ENCODE results near the gene EPC1. TPM values are rescaled to one million over a fixed set of nuclear protein-coding genes. Genes with fewer than 3 reads are reported as not detected.

Gene EPC1
- total RNA-seq, 4 donors from 2014 or later: 47.5 to 72.8 (median 62.7) TPM

DNA sequence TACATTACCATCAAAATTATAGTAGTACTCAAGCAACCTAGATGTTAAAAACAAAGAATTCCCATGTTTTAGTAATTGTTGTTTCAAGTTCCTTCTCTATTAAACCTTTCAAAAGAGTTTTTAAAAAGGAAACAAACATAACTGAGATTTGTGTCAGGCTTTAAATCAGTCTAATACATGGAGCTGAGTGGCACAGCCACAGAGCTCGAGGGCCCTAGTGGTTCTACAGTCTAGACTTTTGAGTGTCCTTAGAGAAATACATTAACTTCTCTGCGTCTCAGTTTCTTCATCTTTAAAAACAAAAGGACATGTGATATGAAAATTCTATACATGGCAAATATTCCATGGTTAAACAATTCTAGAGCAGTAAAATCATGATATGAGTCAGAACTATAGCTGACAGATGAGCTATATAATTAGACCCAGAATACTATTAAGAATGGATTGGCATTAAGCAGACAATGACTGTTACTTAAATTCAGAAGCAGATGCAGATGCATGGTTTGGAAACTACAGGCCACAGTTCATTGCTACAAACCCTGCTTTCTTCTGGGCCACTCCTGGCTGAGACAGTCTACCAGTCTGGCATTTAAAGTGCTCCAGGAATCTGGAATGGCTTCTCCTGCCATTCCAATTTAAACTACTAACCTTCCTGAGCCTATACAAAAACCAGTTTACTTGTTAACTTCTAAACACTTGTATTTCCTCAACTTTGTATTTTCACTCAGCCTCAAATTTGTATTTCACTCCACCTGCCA, 77.4 kb downstream of the EPC1 start:
- 49 to 55% methylated on average over 2 of the region's 2 CpGs for WGBS, 2 donors
- H3K4me3 ChIP-seq: no peak overlapping the region
- no peaks in the 10 kb centered on the region for H3K9me3 ChIP-seq
- H3K27me3 ChIP-seq: no peaks in the 10 kb centered on the region
- H3K4me1 ChIP-seq: peaks cover 0 to 33% (median 2%) of the 10 kb centered on the region in 4 donors
- no peak overlapping the region for H3K27ac ChIP-seq
- no peak for TF ChIP-seq EP300 (IDR thresholded peaks at IDR 0.05)
- TF ChIP-seq POLR2A (IDR thresholded peaks at IDR 0.05): no peak
- TF ChIP-seq, protein P1, sequence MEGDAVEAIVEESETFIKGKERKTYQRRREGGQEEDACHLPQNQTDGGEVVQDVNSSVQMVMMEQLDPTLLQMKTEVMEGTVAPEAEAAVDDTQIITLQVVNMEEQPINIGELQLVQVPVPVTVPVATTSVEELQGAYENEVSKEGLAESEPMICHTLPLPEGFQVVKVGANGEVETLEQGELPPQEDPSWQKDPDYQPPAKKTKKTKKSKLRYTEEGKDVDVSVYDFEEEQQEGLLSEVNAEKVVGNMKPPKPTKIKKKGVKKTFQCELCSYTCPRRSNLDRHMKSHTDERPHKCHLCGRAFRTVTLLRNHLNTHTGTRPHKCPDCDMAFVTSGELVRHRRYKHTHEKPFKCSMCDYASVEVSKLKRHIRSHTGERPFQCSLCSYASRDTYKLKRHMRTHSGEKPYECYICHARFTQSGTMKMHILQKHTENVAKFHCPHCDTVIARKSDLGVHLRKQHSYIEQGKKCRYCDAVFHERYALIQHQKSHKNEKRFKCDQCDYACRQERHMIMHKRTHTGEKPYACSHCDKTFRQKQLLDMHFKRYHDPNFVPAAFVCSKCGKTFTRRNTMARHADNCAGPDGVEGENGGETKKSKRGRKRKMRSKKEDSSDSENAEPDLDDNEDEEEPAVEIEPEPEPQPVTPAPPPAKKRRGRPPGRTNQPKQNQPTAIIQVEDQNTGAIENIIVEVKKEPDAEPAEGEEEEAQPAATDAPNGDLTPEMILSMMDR (IDR thresholded peaks at IDR 0.05): no peak
- no peak for DNase-seq (ENCODE audit: low spot score in 2 of 2)
- H3K36me3 ChIP-seq: peaks cover 5 to 69% (median 11%) of the 10 kb centered on the region in 3 donors

DNA sequence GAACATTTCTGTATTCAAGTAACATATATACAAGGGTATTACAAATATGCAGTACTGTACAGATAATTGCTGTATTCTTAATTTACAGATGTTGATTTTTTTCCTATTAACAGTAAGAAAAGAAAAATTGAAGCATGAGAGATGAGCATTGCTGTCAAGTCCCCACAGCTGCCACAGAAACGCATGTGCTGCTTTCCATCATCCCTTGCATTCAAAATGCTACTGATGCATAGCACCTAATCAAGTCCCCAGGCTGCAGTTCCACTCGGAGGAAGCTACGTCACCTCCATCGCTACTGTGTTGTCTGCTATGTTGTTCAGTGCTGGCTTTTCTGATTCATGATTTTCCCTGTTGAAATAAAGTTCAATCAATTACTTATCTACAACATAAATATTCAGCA, 78.2 kb downstream of the EPC1 start:
- H3K9me3 ChIP-seq: no peaks in the 10 kb centered on the region
- 83 to 86% methylated on average over 4 of the region's 4 CpGs for WGBS, 2 donors
- DNase-seq (ENCODE audit: low spot score in 2 of 2): no peak
- no peaks in the 10 kb centered on the region for H3K27me3 ChIP-seq
- H3K27ac ChIP-seq: no peak overlapping the region
- no peak overlapping the region for H3K4me3 ChIP-seq
- H3K36me3 ChIP-seq: peaks cover 5 to 69% (median 11%) of the 10 kb centered on the region in 3 donors
- no peak for TF ChIP-seq POLR2A (IDR thresholded peaks at IDR 0.05)
- TF ChIP-seq EP300 (IDR thresholded peaks at IDR 0.05): no peak
- TF ChIP-seq, protein P1 (IDR thresholded peaks at IDR 0.05): no peak
- peaks cover 0 to 33% (median 2%) of the 10 kb centered on the region in 4 donors for H3K4me1 ChIP-seq

DNA sequence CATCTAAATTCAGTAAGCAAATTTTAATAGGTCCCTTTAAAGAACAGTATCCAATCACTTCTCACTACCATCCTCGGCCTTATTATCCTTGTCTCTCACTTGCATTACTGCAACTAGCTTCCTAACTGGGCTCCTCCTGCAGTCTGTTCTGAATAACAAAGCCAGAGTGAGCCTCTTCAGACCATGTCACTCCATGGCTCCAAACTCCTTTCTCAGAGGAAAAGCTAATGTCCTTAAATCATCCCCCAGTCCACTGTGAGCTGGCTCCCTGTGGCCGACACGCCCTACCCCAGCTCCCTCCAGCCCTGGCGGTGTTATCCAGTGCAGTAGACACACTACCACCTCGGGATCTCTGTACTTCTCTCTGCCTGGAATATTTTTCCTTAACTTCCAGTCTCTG, 80.0 kb downstream of the EPC1 start:
- peaks cover 0 to 21% (median 2%) of the 10 kb centered on the region in 4 donors for H3K4me1 ChIP-seq
- no peak overlapping the region for H3K4me3 ChIP-seq
- H3K27ac ChIP-seq: no peak overlapping the region
- 81 to 86% methylated on average over 5 of the region's 5 CpGs for WGBS, 2 donors
- TF ChIP-seq, protein P1 (IDR thresholded peaks at IDR 0.05): no peak
- H3K36me3 ChIP-seq: peaks cover 5 to 53% (median 11%) of the 10 kb centered on the region in 3 donors
- no peak for DNase-seq (ENCODE audit: low spot score in 2 of 2)
- no peaks in the 10 kb centered on the region for H3K27me3 ChIP-seq
- H3K9me3 ChIP-seq: no peaks in the 10 kb centered on the region

DNA sequence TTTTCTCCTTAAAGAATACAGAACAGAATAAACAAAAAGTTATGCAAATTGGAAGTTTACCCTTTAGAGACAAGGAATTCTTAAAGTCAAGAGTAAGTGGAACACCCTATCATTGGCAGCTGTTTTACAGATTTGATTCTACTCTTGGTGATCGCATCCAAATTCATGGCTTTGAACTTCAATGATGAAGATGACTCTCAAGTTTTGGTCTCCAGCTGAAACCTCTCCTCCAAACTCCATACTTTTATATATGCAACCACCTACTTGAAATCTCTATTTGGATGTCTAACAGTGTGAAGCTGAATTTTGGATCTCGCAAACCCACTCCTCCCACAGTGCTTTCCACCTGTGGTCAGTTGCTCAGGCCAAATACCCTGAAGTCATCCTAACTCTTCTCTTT, 80.4 kb downstream of the EPC1 start:
- DNase-seq (ENCODE audit: low spot score in 2 of 2): no peak
- H3K4me1 ChIP-seq: peaks cover 0 to 21% (median 2%) of the 10 kb centered on the region in 4 donors
- TF ChIP-seq POLR2A (IDR thresholded peaks at IDR 0.05) (no peak), EP300 (IDR thresholded peaks at IDR 0.05) (no peak)
- TF ChIP-seq, protein P1 (IDR thresholded peaks at IDR 0.05): no peak
- WGBS, 2 donors: 96 to 97% methylated on average over 2 of the region's 2 CpGs
- H3K27ac ChIP-seq: no peak overlapping the region
- peaks cover 2 to 49% (median 7%) of the 10 kb centered on the region in 3 donors for H3K36me3 ChIP-seq
- H3K9me3 ChIP-seq: no peaks in the 10 kb centered on the region
- no peaks in the 10 kb centered on the region for H3K27me3 ChIP-seq
- H3K4me3 ChIP-seq: no peak overlapping the region

DNA sequence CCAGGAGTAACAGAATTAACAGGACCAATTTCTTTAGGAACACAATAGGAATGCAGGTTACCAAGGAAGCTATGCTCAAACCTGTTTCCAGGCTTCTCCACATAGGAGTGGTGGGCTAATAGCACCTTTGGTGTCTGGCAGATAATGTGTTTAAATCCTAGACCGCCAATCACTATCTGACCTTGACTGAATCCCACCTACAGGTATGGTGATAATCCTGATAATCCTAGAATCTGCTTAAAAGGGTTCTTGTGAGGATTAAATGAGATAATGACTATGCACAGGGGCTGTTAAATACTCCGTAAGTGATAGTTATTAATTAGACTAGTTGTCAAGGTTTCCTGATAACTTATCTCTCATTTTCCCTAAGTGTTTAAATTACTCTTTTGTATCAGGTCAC, 81.2 kb downstream of the EPC1 start:
- 86 to 97% methylated on average over 2 of the region's 2 CpGs for WGBS, 2 donors
- H3K4me1 ChIP-seq: peaks cover 0 to 21% (median 2%) of the 10 kb centered on the region in 4 donors
- DNase-seq (ENCODE audit: low spot score in 2 of 2): no peak
- H3K36me3 ChIP-seq: peaks cover 0 to 41% (median 0%) of the 10 kb centered on the region in 3 donors
- no peaks in the 10 kb centered on the region for H3K9me3 ChIP-seq
- no peak overlapping the region for H3K27ac ChIP-seq
- no peaks in the 10 kb centered on the region for H3K27me3 ChIP-seq
- H3K4me3 ChIP-seq: no peak overlapping the region
- TF ChIP-seq EP300 (IDR thresholded peaks at IDR 0.05) (no peak), POLR2A (IDR thresholded peaks at IDR 0.05) (no peak)
- TF ChIP-seq, protein P1 (IDR thresholded peaks at IDR 0.05): no peak

Data from tibial nerve (tissue), 4 donors.